Thyroid gland (tissue), 4 donors: Measurements from ENCODE around the gene HSPA12A. TPM values are rescaled to one million over a fixed set of nuclear protein-coding genes. Genes with fewer than 3 reads are reported as not detected.

ENCODE experiments used
- DNase-seq, 2 donors: peaks; one replicate each; pipeline ENCODE4 v3.0.0-alpha.2; 2019
- H3K27ac ChIP-seq, 3 donors: fragments of 200-600 bp; sonication (generic); 1 replicate in 2 of 3; 2 replicates in 1 of 3; pipeline ENCODE4 v1.5.1; 2016 to 2019; ENCODE audit warnings: mild to moderate bottlenecking in 1 of 3, moderate library complexity in 1 of 3
- H3K27me3 ChIP-seq: fragments of 200-600 bp; sonication (generic); one replicate; pipeline ENCODE4 v1.5.1; 2019
- H3K36me3 ChIP-seq, 2 donors: fragments of 200-600 bp; sonication (generic); one replicate each; pipeline ENCODE4 v1.5.1; 2016 to 2019
- H3K4me1 ChIP-seq, 2 donors: fragments of 200-600 bp; sonication (generic); one replicate each; pipeline ENCODE4 v1.5.1; 2017 to 2019
- H3K4me3 ChIP-seq, 3 donors: fragments of 200-600 bp; sonication (generic); replicated peaks in 1 of 3; 1 replicate in 2 of 3; 2 replicates in 1 of 3; pipeline ENCODE4 v1.5.1; 2016; ENCODE audit warnings: mild to moderate bottlenecking in 1 of 3
- H3K9me3 ChIP-seq: fragments of 200-600 bp; sonication (generic); one replicate; pipeline ENCODE4 v1.5.1; 2017
- CTCF ChIP-seq, 6 experiments: fragments of 200-600 bp in 3 of 6; fragments of 450-650 bp in 3 of 6; sonication (generic) in 3 of 6; IDR thresholded peaks; one replicate each; pipeline ENCODE4 v1.5.1; 2016 to 2019; ENCODE audit warnings: antibody characterized with exemption in 6 of 6, mild to moderate bottlenecking in 2 of 6, inconsistent platforms in 1 of 6, moderate library complexity in 1 of 6
- POLR2A ChIP-seq, 2 donors: fragments of 450-650 bp; IDR thresholded peaks; one replicate each; pipeline ENCODE4 v1.6.1; 2017; ENCODE audit warnings: antibody characterized with exemption in 2 of 2, mild to moderate bottlenecking in 2 of 2, moderate library complexity in 1 of 2
- WGBS, 2 donors: methylation state at CpG; one replicate each; pipeline ENCODE4 v1.1.5; 2017; 5-methylcytosine and 5-hydroxymethylcytosine counted together
- intact Hi-C: fragments of 100-400 bp; cut with DNase I; formaldehyde crosslinking; loops from one replicate; pipeline ENCODE4 v1.15.1; 2023
- total RNA-seq, 4 donors: library from RNA; depleted of rRNA; stranded (reverse); fragments of >200 nt; gene quantifications; one replicate each; pipeline ENCODE4 v1.2.3, GENCODE V29; 2016

HSPA12A gene
- total RNA-seq, 4 donors from 2014 or later, result 22.6 to 37.3 (median 34.6) TPM

DNA sequence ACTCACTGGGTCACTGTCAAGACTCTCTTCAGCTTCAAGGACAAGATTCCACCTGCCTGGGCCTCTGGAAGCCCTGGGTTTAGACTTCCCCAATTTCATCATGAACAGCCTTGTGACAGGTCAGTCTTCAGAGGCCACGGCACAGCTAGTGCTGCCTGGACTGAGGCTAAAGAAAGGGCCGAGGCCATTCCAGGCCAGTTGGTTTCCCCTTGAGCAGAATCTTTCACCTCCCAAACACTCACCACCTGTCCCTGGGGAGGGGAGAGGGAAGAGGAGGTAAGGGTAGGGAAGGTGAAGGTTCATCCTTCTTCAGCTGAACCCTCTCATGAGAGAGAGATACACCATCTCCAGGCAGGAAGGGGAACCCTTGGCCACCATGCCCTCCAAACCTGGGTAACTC lies 24.3 kb downstream of the HSPA12A start:
- no peak overlapping the region for H3K4me3 ChIP-seq
- 64 to 95% methylated on average over 2 of the region's 2 CpGs for WGBS, 2 donors

DNA sequence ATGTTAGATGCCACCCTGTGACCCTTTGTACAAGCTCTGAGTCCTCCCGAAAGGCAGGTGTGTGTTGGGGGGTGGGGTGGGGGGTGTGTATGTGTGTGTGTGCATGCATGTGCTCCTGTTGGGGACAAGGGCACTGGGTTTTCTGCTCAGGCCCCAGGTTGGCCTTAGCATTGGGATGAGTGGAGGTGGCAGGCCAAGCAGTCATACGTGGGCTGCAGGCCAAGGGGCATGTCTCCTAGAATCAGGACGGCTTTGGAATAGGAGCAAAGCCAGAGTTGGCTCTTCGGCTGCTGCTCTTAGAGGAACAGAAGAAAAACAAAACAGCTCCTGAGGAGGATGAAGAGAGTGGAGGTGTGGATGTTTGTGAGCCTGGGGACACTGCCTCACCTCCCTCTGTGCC lies 26.0 kb downstream of the HSPA12A start:
- no peaks in the 10 kb centered on the region for H3K36me3 ChIP-seq
- DNase-seq, result peak; percentile 85 to 88
- H3K27me3 ChIP-seq, result no peaks in the 10 kb centered on the region
- no peak overlapping the region for H3K4me3 ChIP-seq
- H3K9me3 ChIP-seq, result no peaks in the 10 kb centered on the region
- peak overlapping the region in 2 of 3 donors; percentile 9 to 63 for H3K27ac ChIP-seq
- intact Hi-C loops, result no loop called here
- H3K4me1 ChIP-seq, result peaks cover 8 to 22% of the 10 kb centered on the region in 2 donors
- 36 to 45% methylated on average over 4 of the region's 4 CpGs for WGBS, 2 donors
- TF ChIP-seq CTCF (IDR thresholded peaks at IDR 0.05), result no peak
- TF ChIP-seq POLR2A (IDR thresholded peaks at IDR 0.05), result no peak

More for the DNA sequence above, 24.3 kb downstream of the HSPA12A start:
- Histone ChIP-seq H3K4me1 (peaks cover 13 to 39% of the 10 kb centered on the region in 2 donors), H3K27me3 (no peaks in the 10 kb centered on the region), H3K36me3 (no peaks in the 10 kb centered on the region), H3K27ac (no peak overlapping the region), H3K9me3 (no peaks in the 10 kb centered on the region)
- DNase-seq, result no peak
- intact Hi-C loops, result no loop called here
- TF ChIP-seq CTCF (IDR thresholded peaks at IDR 0.05) (no peak), POLR2A (IDR thresholded peaks at IDR 0.05) (no peak)

DNA sequence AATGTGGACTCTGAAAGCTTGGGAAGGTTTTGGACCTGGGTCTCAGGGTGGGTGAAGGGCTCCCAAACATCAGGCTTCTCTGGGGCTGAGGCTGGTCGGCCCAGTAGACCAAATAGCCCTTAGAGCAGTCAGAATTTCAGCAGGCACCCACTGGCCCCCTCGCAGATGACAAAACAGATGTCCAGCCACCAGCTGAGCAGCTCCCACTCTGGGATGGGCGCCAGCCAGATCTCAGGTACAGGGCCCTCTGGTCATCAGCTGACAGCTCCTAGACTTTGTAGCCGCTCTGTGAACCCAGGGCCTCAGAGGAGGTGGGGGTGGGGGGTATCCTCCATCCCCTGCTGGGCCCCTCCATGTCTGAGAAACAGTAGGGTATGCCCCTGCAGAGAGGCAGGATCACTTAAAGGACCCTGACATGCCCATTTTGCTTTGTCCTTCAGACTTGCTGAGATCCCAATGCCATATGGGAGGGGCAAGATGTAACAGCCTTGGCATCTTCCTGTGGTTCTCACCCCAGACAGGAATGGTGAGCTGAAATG lies 26.5 kb downstream of the HSPA12A start:
- Histone ChIP-seq H3K27me3 (no peaks in the 10 kb centered on the region), H3K27ac (peak overlapping the region in 2 of 3 donors; percentile 9 to 63), H3K4me1 (peaks cover 8 to 23% of the 10 kb centered on the region in 2 donors), H3K4me3 (no peak overlapping the region), H3K36me3 (no peaks in the 10 kb centered on the region), H3K9me3 (no peaks in the 10 kb centered on the region)
- intact Hi-C loops, result no loop called here
- peak; percentile 26 to 39 for DNase-seq
- WGBS, 2 donors, result 85 to 86% methylated on average over 2 to 3 of the region's 4 CpGs
- no peak for TF ChIP-seq POLR2A (IDR thresholded peaks at IDR 0.05)
- no peak for TF ChIP-seq CTCF (IDR thresholded peaks at IDR 0.05)

DNA sequence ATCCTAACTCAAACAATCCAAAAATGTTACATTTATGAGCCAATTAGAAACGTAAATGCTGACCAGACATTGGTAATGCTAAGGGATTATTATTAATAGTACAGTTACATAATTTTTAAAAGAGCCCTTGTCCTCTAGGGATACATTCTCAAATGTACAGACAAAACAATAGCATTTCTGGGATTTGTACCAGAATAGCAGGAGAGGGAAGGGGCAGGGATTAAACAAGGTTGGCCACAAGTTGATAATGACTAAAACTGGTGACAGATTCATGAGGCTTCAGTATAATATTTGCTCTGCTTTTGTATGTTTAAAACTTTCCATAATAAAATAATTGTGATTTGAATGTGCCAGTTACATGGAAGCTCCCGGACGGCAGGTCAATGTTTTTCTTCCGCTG lies 27.0 kb downstream of the HSPA12A start:
- no peaks in the 10 kb centered on the region for H3K9me3 ChIP-seq
- no peaks in the 10 kb centered on the region for H3K27me3 ChIP-seq
- peaks cover 8 to 23% of the 10 kb centered on the region in 2 donors for H3K4me1 ChIP-seq
- TF ChIP-seq POLR2A (IDR thresholded peaks at IDR 0.05), result no peak
- TF ChIP-seq CTCF (IDR thresholded peaks at IDR 0.05), result no peak
- 87 to 88% methylated on average over 4 of the region's 4 CpGs for WGBS, 2 donors
- peak overlapping the region in 1 of 3 donors; percentile 63 for H3K27ac ChIP-seq
- DNase-seq, result no peak
- no peak overlapping the region for H3K4me3 ChIP-seq
- no peaks in the 10 kb centered on the region for H3K36me3 ChIP-seq
- intact Hi-C loops, result no loop called here

GRCh38 chr10:116713846-116714245 lies 28.5 kb downstream of the HSPA12A start:
- Histone ChIP-seq H3K27me3 (no peaks in the 10 kb centered on the region), H3K36me3 (no peaks in the 10 kb centered on the region), H3K27ac (no peak overlapping the region), H3K4me3 (no peak overlapping the region), H3K4me1 (peaks cover 8 to 26% of the 10 kb centered on the region in 2 donors), H3K9me3 (no peaks in the 10 kb centered on the region)
- 38 to 88% methylated on average over 1 of the region's 1 CpG for WGBS, 2 donors
- intact Hi-C loops, result no loop called here
- DNase-seq, result no peak
- TF ChIP-seq CTCF (IDR thresholded peaks at IDR 0.05) (no peak), POLR2A (IDR thresholded peaks at IDR 0.05) (no peak)
